ENCODE results near the gene FBXL17.

DNA sequence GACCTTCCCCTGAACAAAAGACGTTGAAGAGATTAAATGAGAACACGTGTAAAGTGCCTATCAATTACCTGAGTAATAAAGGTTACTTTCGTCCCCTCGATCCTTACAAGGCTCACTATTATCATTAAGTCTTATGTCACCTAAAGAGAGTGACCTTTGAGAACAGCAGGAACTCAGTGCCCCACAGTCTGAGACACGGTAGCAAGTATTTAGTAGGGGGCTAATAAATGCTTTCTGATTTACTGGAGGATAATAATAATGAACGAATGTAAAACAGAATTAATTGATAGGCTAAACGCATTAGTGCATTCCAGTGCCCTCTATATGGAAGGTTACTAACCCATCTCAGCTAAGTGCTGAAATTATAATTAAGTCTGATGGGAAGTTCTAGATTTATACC, 199.9 kb downstream of the FBXL17 start:
- TF ChIP-seq, protein P1, sequence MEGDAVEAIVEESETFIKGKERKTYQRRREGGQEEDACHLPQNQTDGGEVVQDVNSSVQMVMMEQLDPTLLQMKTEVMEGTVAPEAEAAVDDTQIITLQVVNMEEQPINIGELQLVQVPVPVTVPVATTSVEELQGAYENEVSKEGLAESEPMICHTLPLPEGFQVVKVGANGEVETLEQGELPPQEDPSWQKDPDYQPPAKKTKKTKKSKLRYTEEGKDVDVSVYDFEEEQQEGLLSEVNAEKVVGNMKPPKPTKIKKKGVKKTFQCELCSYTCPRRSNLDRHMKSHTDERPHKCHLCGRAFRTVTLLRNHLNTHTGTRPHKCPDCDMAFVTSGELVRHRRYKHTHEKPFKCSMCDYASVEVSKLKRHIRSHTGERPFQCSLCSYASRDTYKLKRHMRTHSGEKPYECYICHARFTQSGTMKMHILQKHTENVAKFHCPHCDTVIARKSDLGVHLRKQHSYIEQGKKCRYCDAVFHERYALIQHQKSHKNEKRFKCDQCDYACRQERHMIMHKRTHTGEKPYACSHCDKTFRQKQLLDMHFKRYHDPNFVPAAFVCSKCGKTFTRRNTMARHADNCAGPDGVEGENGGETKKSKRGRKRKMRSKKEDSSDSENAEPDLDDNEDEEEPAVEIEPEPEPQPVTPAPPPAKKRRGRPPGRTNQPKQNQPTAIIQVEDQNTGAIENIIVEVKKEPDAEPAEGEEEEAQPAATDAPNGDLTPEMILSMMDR (tag by site-specific recombination; IDR thresholded peaks at IDR 0.05): no peak
- TF ChIP-seq TCF7L2 (IDR thresholded peaks at IDR 0.05; ENCODE audit: borderline replicate concordance, low read depth, low read length) (no peak), SP2 (tag by site-specific recombination; IDR thresholded peaks at IDR 0.05) (no peak), ZNF37A (tag by site-specific recombination; IDR thresholded peaks at IDR 0.05) (no peak)
- TF ChIP-seq, protein P2, sequence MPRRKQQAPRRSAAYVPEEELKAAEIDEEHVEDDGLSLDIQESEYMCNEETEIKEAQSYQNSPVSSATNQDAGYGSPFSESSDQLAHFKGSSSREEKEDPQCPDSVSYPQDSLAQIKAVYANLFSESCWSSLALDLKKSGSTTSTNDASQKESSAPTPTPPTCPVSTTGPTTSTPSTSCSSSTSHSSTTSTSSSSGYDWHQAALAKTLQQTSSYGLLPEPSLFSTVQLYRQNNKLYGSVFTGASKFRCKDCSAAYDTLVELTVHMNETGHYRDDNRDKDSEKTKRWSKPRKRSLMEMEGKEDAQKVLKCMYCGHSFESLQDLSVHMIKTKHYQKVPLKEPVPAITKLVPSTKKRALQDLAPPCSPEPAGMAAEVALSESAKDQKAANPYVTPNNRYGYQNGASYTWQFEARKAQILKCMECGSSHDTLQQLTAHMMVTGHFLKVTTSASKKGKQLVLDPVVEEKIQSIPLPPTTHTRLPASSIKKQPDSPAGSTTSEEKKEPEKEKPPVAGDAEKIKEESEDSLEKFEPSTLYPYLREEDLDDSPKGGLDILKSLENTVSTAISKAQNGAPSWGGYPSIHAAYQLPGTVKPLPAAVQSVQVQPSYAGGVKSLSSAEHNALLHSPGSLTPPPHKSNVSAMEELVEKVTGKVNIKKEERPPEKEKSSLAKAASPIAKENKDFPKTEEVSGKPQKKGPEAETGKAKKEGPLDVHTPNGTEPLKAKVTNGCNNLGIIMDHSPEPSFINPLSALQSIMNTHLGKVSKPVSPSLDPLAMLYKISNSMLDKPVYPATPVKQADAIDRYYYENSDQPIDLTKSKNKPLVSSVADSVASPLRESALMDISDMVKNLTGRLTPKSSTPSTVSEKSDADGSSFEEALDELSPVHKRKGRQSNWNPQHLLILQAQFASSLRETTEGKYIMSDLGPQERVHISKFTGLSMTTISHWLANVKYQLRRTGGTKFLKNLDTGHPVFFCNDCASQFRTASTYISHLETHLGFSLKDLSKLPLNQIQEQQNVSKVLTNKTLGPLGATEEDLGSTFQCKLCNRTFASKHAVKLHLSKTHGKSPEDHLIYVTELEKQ (tag by site-specific recombination; IDR thresholded peaks at IDR 0.05; ENCODE audit: borderline replicate concordance): no peak
- TF ChIP-seq, protein P3, sequence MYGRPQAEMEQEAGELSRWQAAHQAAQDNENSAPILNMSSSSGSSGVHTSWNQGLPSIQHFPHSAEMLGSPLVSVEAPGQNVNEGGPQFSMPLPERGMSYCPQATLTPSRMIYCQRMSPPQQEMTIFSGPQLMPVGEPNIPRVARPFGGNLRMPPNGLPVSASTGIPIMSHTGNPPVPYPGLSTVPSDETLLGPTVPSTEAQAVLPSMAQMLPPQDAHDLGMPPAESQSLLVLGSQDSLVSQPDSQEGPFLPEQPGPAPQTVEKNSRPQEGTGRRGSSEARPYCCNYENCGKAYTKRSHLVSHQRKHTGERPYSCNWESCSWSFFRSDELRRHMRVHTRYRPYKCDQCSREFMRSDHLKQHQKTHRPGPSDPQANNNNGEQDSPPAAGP (tag by site-specific recombination; IDR thresholded peaks at IDR 0.05): no peak
